MG63 (cell line): ENCODE measurements around the gene TNNI3. TPM values are rescaled to one million over a fixed set of nuclear protein-coding genes. Genes with fewer than 3 reads are reported as not detected.
A peak's percentile ranks its signal among the peaks of the same experiment; 100 is the strongest.

Experiments
- DNase-seq: peaks from one replicate; pipeline ENCODE4 v3.0.0-alpha.2; 2020
- H3K27me3 ChIP-seq: fragments of 250-450 bp; sonication (Bioruptor Pico); 2 replicates; pipeline ENCODE4 v1.5.1; 2020; ENCODE audit warnings: mild to moderate bottlenecking, moderate library complexity
- H3K36me3 ChIP-seq: fragments of 250-450 bp; sonication (Bioruptor Pico); 2 replicates; pipeline ENCODE4 v1.5.1; 2020; ENCODE audit warnings: mild to moderate bottlenecking, moderate library complexity
- H3K4me3 ChIP-seq: fragments of 250-450 bp; sonication (Bioruptor Pico); 2 replicates; pipeline ENCODE4 v1.5.1; 2020; ENCODE audit warnings: mild to moderate bottlenecking, moderate library complexity
- H3K9me3 ChIP-seq: fragments of 250-450 bp; sonication (Bioruptor Pico); 2 replicates; pipeline ENCODE4 v1.5.1; 2020; ENCODE audit warnings: mild to moderate bottlenecking, moderate library complexity
- total RNA-seq: library from RNA; depleted of rRNA; stranded (reverse); fragments of >200 nt; shearing (Covaris generic); gene quantifications from 2 replicates; pipeline ENCODE4 v1.2.3, GENCODE V29; 2014; ENCODE audit warnings: low replicate concordance

TNNI3 gene
- total RNA-seq, 1 experiment from 2014 or later, result not detected

GRCh38 chr19:55133639-55134444 lies 23.7 kb downstream of the TNNI3 start:
- Histone ChIP-seq H3K27me3 (peaks cover 5% of the 10 kb centered on the region; the same call in 1 of the 2 replicates), H3K36me3 (no peaks in the 10 kb centered on the region), H3K9me3 (no peaks in the 10 kb centered on the region), H3K4me3 (no peak overlapping the region)
- DNase-seq, result no peak

GRCh38 chr19:55132453-55133129 lies 24.9 kb downstream of the TNNI3 start:
- DNase-seq, result no peak
- Histone ChIP-seq H3K36me3 (no peaks in the 10 kb centered on the region), H3K4me3 (no peak overlapping the region), H3K9me3 (no peaks in the 10 kb centered on the region), H3K27me3 (peaks cover 5% of the 10 kb centered on the region; the same call in 1 of the 2 replicates)

- Histone ChIP-seq H3K4me3 (no peak overlapping the region), H3K9me3 (no peaks in the 10 kb centered on the region), H3K36me3 (no peaks in the 10 kb centered on the region), H3K27me3 (peaks cover 5% of the 10 kb centered on the region; the same call in 1 of the 2 replicates)
- no peak for DNase-seq
Measured at GRCh38 chr19:55131421-55131820, 26.1 kb downstream of the TNNI3 start.

GRCh38 chr19:55119053-55119452 lies 38.5 kb downstream of the TNNI3 start:
- Histone ChIP-seq H3K36me3 (peaks cover 9% of the 10 kb centered on the region), H3K27me3 (peaks cover under 1% of the 10 kb centered on the region; the same call in 1 of the 2 replicates), H3K9me3 (no peaks in the 10 kb centered on the region), H3K4me3 (no peak overlapping the region)
- DNase-seq, result no peak

GRCh38 chr19:55118401-55118991 lies 39.0 kb downstream of the TNNI3 start:
- no peak for DNase-seq

GRCh38 chr19:55117663-55118391 lies 39.7 kb downstream of the TNNI3 start:
- peak; percentile 100 for DNase-seq
- H3K4me3 ChIP-seq, result peak overlapping the region; percentile 64
- no peaks in the 10 kb centered on the region for H3K27me3 ChIP-seq
- H3K36me3 ChIP-seq, result peaks cover 10% of the 10 kb centered on the region
- H3K9me3 ChIP-seq, result no peaks in the 10 kb centered on the region

More at GRCh38 chr19:55118401-55118991, 39.0 kb downstream of the TNNI3 start:
- H3K9me3 ChIP-seq, result no peaks in the 10 kb centered on the region
- H3K36me3 ChIP-seq, result peaks cover 9% of the 10 kb centered on the region
- H3K27me3 ChIP-seq, result no peaks in the 10 kb centered on the region
- peak overlapping the region; percentile 64 for H3K4me3 ChIP-seq

- DNase-seq, result no peak
- H3K36me3 ChIP-seq, result peaks cover 17% of the 10 kb centered on the region
Measured at GRCh38 chr19:55116859-55117662, 40.5 kb downstream of the TNNI3 start, which contains the start of gene PPP1R12C. TSS of gene PPP1R12C (minus strand) at chr19:55117637. CDS start at chr19:55117543, 94 bp downstream.

GRCh38 chr19:55116232-55116858 lies 41.2 kb downstream of the TNNI3 start:
- Histone ChIP-seq H3K36me3 (peaks cover 17% of the 10 kb centered on the region), H3K27me3 (no peaks in the 10 kb centered on the region), H3K4me3 (peak overlapping the region; percentile 90), H3K9me3 (no peaks in the 10 kb centered on the region)
- DNase-seq, result peak; percentile 58

More at GRCh38 chr19:55116859-55117662, 40.5 kb downstream of the TNNI3 start, which contains the start of gene PPP1R12C:
- H3K4me3 ChIP-seq, result peak within 1 kb of the TSS; percentile 90
- no peaks in the 10 kb centered on the region for H3K9me3 ChIP-seq
- no peaks in the 10 kb centered on the region for H3K27me3 ChIP-seq

- H3K9me3 ChIP-seq, result no peaks in the 10 kb centered on the region
- no peaks in the 10 kb centered on the region for H3K27me3 ChIP-seq
- no peak for DNase-seq
- peaks cover 17% of the 10 kb centered on the region for H3K36me3 ChIP-seq
- peak overlapping the region; percentile 90 for H3K4me3 ChIP-seq
Measured at GRCh38 chr19:55115446-55116065, 42.0 kb downstream of the TNNI3 start.

- no peak overlapping the region for H3K4me3 ChIP-seq
- H3K36me3 ChIP-seq, result peaks cover 17% of the 10 kb centered on the region
- no peaks in the 10 kb centered on the region for H3K27me3 ChIP-seq
- DNase-seq, result no peak
- no peaks in the 10 kb centered on the region for H3K9me3 ChIP-seq
Measured at GRCh38 chr19:55114566-55115145, 42.9 kb downstream of the TNNI3 start.

- H3K36me3 ChIP-seq, result peaks cover 25% of the 10 kb centered on the region
- H3K9me3 ChIP-seq, result no peaks in the 10 kb centered on the region
- no peak overlapping the region for H3K4me3 ChIP-seq
- H3K27me3 ChIP-seq, result no peaks in the 10 kb centered on the region
- DNase-seq, result no peak
Measured at GRCh38 chr19:55113570-55114039, 43.9 kb downstream of the TNNI3 start.

- DNase-seq, result no peak
- no peaks in the 10 kb centered on the region for H3K27me3 ChIP-seq
Measured at GRCh38 chr19:55112777-55113569, 44.6 kb downstream of the TNNI3 start.

GRCh38 chr19:55112246-55112776 lies 45.2 kb downstream of the TNNI3 start:
- H3K4me3 ChIP-seq, result no peak overlapping the region
- DNase-seq, result no peak
- peaks cover 32% of the 10 kb centered on the region for H3K36me3 ChIP-seq
- H3K9me3 ChIP-seq, result no peaks in the 10 kb centered on the region
- no peaks in the 10 kb centered on the region for H3K27me3 ChIP-seq

More at GRCh38 chr19:55112777-55113569, 44.6 kb downstream of the TNNI3 start:
- Histone ChIP-seq H3K9me3 (no peaks in the 10 kb centered on the region), H3K36me3 (peaks cover 32% of the 10 kb centered on the region), H3K4me3 (no peak overlapping the region)
